Iris pigment epithelial cell (primary cell): Measurements from ENCODE around the gene SLC51A.
"Not testable (repeated sequence)": the region's sequence is repeated elsewhere in the genome, so short reads cannot be mapped to it uniquely, and the experiment has no call there.

Source experiments
- DNase-seq: peaks from one replicate; pipeline ENCODE4 v3.0.0-alpha.2; 2011; ENCODE audit warnings: low read depth

The SLC51A gene

GRCh38 chr3:196193736-196194541 lies 22.4 kb upstream of the SLC51A start:
- no peak for DNase-seq

- DNase-seq, result no peak
Measured at GRCh38 chr3:196194542-196194915, 21.8 kb upstream of the SLC51A start.

- DNase-seq, result no peak
Measured at GRCh38 chr3:196195664-196196265, 20.6 kb upstream of the SLC51A start.

- DNase-seq, result no peak
Measured at GRCh38 chr3:196197524-196197923, 18.8 kb upstream of the SLC51A start.

- DNase-seq, result no peak
Measured at GRCh38 chr3:196198081-196198675, 18.2 kb upstream of the SLC51A start.

- DNase-seq, result no peak
Measured at GRCh38 chr3:196198771-196199753, 17.3 kb upstream of the SLC51A start.

- peak; percentile 60 for DNase-seq
Measured at GRCh38 chr3:196202516-196202970, 13.8 kb upstream of the SLC51A start.

GRCh38 chr3:196203846-196204245 lies 12.5 kb upstream of the SLC51A start:
- DNase-seq, result no peak

- DNase-seq, result not testable (repeated sequence)
Measured at GRCh38 chr3:196205442-196206205, 10.7 kb upstream of the SLC51A start.

- DNase-seq, result no peak
Measured at GRCh38 chr3:196207159-196207832, 9.0 kb upstream of the SLC51A start.

GRCh38 chr3:196207833-196208607 lies 8.3 kb upstream of the SLC51A start:
- peak; percentile 29 for DNase-seq

GRCh38 chr3:196208942-196209695 lies 7.2 kb upstream of the SLC51A start:
- no peak for DNase-seq

GRCh38 chr3:196209944-196210672 lies 6.2 kb upstream of the SLC51A start:
- DNase-seq, result not testable (repeated sequence)

GRCh38 chr3:196210673-196211556 lies 5.4 kb upstream of the SLC51A start, which contains the start of gene ZDHHC19:
ZDHHC19 (minus strand) TSS chr3:196211400; CDS start chr3:196211315, 85 bp downstream.
- no peak for DNase-seq

- no peak for DNase-seq
Measured at GRCh38 chr3:196214783-196215441, 1.4 kb upstream of the SLC51A start.

GRCh38 chr3:196215493-196216020 lies 777 bp upstream of the SLC51A start:
- no peak for DNase-seq
